B cell (primary cell): ENCODE data around the gene FKRP. TPM values are rescaled to one million over a fixed set of nuclear protein-coding genes. Genes with fewer than 3 reads are reported as not detected.
"Not testable (repeated sequence)": the region's sequence is repeated elsewhere in the genome, so short reads cannot be mapped to it uniquely, and the experiment has no call there.

ENCODE experiments used
- ATAC-seq: fragments of 200-7000 bp; cut with Tn5 transposase; one replicate; pipeline ENCODE4 v1.10.0; 2021; ENCODE audit warnings: low read depth, mild to moderate bottlenecking, moderate number of reproducible peaks, moderate library complexity
- CTCF ChIA-PET: fragments of 350-600 bp; sonication (Branson Sonifier 250); formaldehyde crosslinking; loops from one replicate; lab custom pipeline; 2021; ENCODE audit warnings: antibody characterized with exemption, inconsistent platforms; lab: Charles Lee
- POLR2A ChIA-PET: fragments of 350-600 bp; sonication (Branson Sonifier 250); formaldehyde crosslinking; loops from one replicate; lab custom pipeline; 2021; ENCODE audit warnings: antibody characterized with exemption; lab: Charles Lee
- DNase-seq: peaks from one replicate; pipeline ENCODE4 v3.0.0; 2013
- H2AFZ ChIP-seq: 2 replicates; pipeline ENCODE4 v1.6.1; 2012; ENCODE audit warnings: mild to moderate bottlenecking, low read depth, low read length; ENCODE audit not compliant: insufficient read depth, poor library complexity, severe bottlenecking
- H3K27ac ChIP-seq, 2 donors: 1 replicate in 1 of 2; 2 replicates in 1 of 2; pipeline ENCODE4 v1.5.1; 2012 to 2013; ENCODE audit warnings: low read length in 2 of 2, mild to moderate bottlenecking in 2 of 2, moderate library complexity in 1 of 2
- H3K27me3 ChIP-seq, 4 experiments: fragments of 200-600 bp in 1 of 4; sonication (generic) in 1 of 4; replicated peaks in 1 of 4; 1 replicate in 2 of 4; 2 replicates in 2 of 4; pipeline versions ENCODE4 v1.6.1 to v1.7.0; 2013 to 2016; ENCODE audit warnings: low read length in 3 of 4, mild to moderate bottlenecking in 2 of 4, mixed read lengths in 1 of 4, moderate library complexity in 1 of 4; ENCODE audit not compliant: insufficient read depth in 4 of 4, control insufficient read depth in 3 of 4; ENCODE audit errors: control extremely low read depth in 1 of 4
- H3K36me3 ChIP-seq, 2 experiments: replicated peaks in 1 of 2; 1 replicate in 1 of 2; 2 replicates in 1 of 2; pipeline versions ENCODE4 v1.6.1 to v1.7.1; 2013; ENCODE audit warnings: low read length in 1 of 2; ENCODE audit not compliant: insufficient read depth in 2 of 2, control insufficient read depth in 1 of 2; ENCODE audit errors: control extremely low read depth in 1 of 2, extremely low read depth in 1 of 2
- H3K4me1 ChIP-seq, 2 donors: fragments of 200-600 bp in 1 of 2; sonication (generic) in 1 of 2; 1 replicate in 1 of 2; 2 replicates in 1 of 2; pipeline versions ENCODE4 v1.5.1 to v1.6.1; 2013 to 2017; ENCODE audit warnings: low read length in 2 of 2; ENCODE audit not compliant: control insufficient read depth in 2 of 2, insufficient read depth in 2 of 2
- H3K4me2 ChIP-seq: replicated peaks from 2 replicates; pipeline ENCODE3; 2012; ENCODE audit warnings: mild to moderate bottlenecking, low read depth, low read length; ENCODE audit not compliant: poor library complexity, severe bottlenecking
- H3K4me3 ChIP-seq, 5 experiments: fragments of 200-600 bp in 1 of 5; sonication (generic) in 1 of 5; 1 replicate in 3 of 5; 2 replicates in 2 of 5; pipeline versions ENCODE4 v1.5.1 to v1.7.0; 2011 to 2016; ENCODE audit warnings: low read length in 4 of 5, mild to moderate bottlenecking in 4 of 5, low read depth in 2 of 5, control low read depth in 1 of 5, moderate library complexity in 1 of 5; ENCODE audit not compliant: insufficient read depth in 1 of 5; ENCODE audit errors: control extremely low read depth in 1 of 5, extremely low read depth in 1 of 5
- H3K79me2 ChIP-seq: fragments of 200-600 bp; sonication (generic); one replicate; pipeline ENCODE4 v1.6.0; 2016; ENCODE audit warnings: low read length; ENCODE audit not compliant: control insufficient read depth, insufficient read depth
- H3K9ac ChIP-seq: fragments of 200-600 bp; sonication (generic); 2 replicates; pipeline ENCODE4 v1.6.1; 2017; ENCODE audit warnings: mild to moderate bottlenecking, low read length, moderate library complexity
- H3K9me3 ChIP-seq, 3 donors: one replicate each; pipeline versions ENCODE4 v1.6.1 to v1.7.1; 2013; ENCODE audit warnings: low read length in 2 of 3; ENCODE audit not compliant: control insufficient read depth in 2 of 3, insufficient read depth in 1 of 3; ENCODE audit errors: control extremely low read depth in 1 of 3
- H4K20me1 ChIP-seq: 2 replicates; pipeline ENCODE4 v1.6.0; 2012; ENCODE audit warnings: mild to moderate bottlenecking, low read length; ENCODE audit not compliant: insufficient read depth, control insufficient read depth, poor library complexity, severe bottlenecking
- H3K27ac Mint-ChIP-seq: one replicate; pipeline ENCODE4 v1.8.0; 2021; ENCODE audit warnings: mixed read lengths
- H3K27me3 Mint-ChIP-seq: one replicate; pipeline ENCODE4 v1.8.0; 2021; ENCODE audit warnings: mixed read lengths
- H3K4me1 Mint-ChIP-seq: one replicate; pipeline ENCODE4 v1.8.0; 2021; ENCODE audit warnings: mixed read lengths
- H3K4me3 Mint-ChIP-seq: one replicate; pipeline ENCODE4 v1.8.0; 2021; ENCODE audit warnings: mixed read lengths
- H3K9me3 Mint-ChIP-seq: one replicate; pipeline ENCODE4 v1.8.0; 2022; ENCODE audit warnings: mixed read lengths; ENCODE audit not compliant: insufficient read depth
- CTCF ChIP-seq: fragments of 200-600 bp; IDR thresholded peaks from one replicate; pipeline ENCODE4 v1.8.0; 2022; ENCODE audit warnings: antibody characterized with exemption, mild to moderate bottlenecking
- EZH2 ChIP-seq: IDR thresholded peaks from 2 replicates; pipeline ENCODE4 v1.6.1; 2012; ENCODE audit warnings: borderline replicate concordance, low read depth, mild to moderate bottlenecking, moderate library complexity, low read length; ENCODE audit not compliant: insufficient read depth, poor library complexity, severe bottlenecking
- WGBS: methylation state at CpG from one replicate; pipeline ENCODE4 v1.1.5; 2013; ENCODE audit warnings: missing lambda C conversion rate; ENCODE audit not compliant: insufficient coverage; 5-methylcytosine and 5-hydroxymethylcytosine counted together
- intact Hi-C: fragments of 100-400 bp; cut with micrococcal nuclease; formaldehyde crosslinking; loops from one replicate; pipeline ENCODE4 v1.10.0; 2022
- polyA plus RNA-seq: library from polyadenylated mRNA; depleted of rRNA; stranded (reverse); fragments of >200 nt; gene quantifications from 2 replicates; pipeline ENCODE4 v1.2.3, GENCODE V29; 2012
- total RNA-seq, 2 donors: library from RNA; stranded (reverse); fragments of 120-200 nt in 1 of 2; gene quantifications; 1 replicate in 1 of 2; 2 replicates in 1 of 2; pipeline versions ENCODE4 v1.2.3 to v1.2.4, GENCODE V29; 2013 to 2022

Gene FKRP
- total and polyA plus RNA-seq, 2 donors (not counting 1 experiment from before 2014, with no cell fraction given): 30.2 to 38.8 TPM

- no peaks in the 10 kb centered on the region for H3K27me3 Mint-ChIP-seq
- WGBS: 80% methylated on average over 1 of the region's 2 CpGs
- Histone ChIP-seq H3K79me2 (no peaks in the 10 kb centered on the region), H3K36me3 (no peaks in the 10 kb centered on the region), H3K4me1 (no peaks in the 10 kb centered on the region), H2AFZ (no peak overlapping the region), H3K27ac (no peak overlapping the region), H3K9me3 (no peaks in the 10 kb centered on the region), H3K4me3 (no peak overlapping the region), H4K20me1 (no peaks in the 10 kb centered on the region), H3K9ac (no peak overlapping the region), H3K4me2 (no peak overlapping the region), H3K27me3 (no peaks in the 10 kb centered on the region)
- no peak overlapping the region for H3K4me3 Mint-ChIP-seq
- no peaks in the 10 kb centered on the region for H3K9me3 Mint-ChIP-seq
- intact Hi-C loops: no loop called here
- ATAC-seq: no peak
- TF ChIP-seq CTCF: no peak
- TF ChIP-seq EZH2: no peak
- no peak overlapping the region for H3K27ac Mint-ChIP-seq
- ChIA-PET POLR2A (interaction anchor here (0.7 kb wide), 1 partner anchor 264 kb away, joined by 10 read pairs; no protein-coding TSS in a partner anchor), CTCF (interaction anchor here (2.0 kb wide), 1 partner anchor 55 kb away, joined by 4 read pairs; no protein-coding TSS in a partner anchor)
- DNase-seq: no peak
- no peaks in the 10 kb centered on the region for H3K4me1 Mint-ChIP-seq
Observed at GRCh38 chr19:46803555-46803954, 57.7 kb downstream of the FKRP start.

- H3K9me3 Mint-ChIP-seq, ATAC-seq, H3K27me3 Mint-ChIP-seq, H3K4me3 Mint-ChIP-seq, H3K79me2 ChIP-seq, H4K20me1 ChIP-seq, H3K4me3 ChIP-seq, H3K4me1 Mint-ChIP-seq, H3K27me3 ChIP-seq, H3K27ac Mint-ChIP-seq, intact Hi-C loops, H3K4me2 ChIP-seq, H3K4me1 ChIP-seq, H3K9me3 ChIP-seq, H2AFZ ChIP-seq, DNase-seq, H3K27ac ChIP-seq, H3K9ac ChIP-seq, H3K36me3 ChIP-seq: not testable (repeated sequence)
- ChIA-PET CTCF (interaction anchor here (1.0 to 2.0 kb wide), 5 partner anchors 13 to 209 kb away, joined by 3 to 10 read pairs (median 4); no protein-coding TSS in a partner anchor), POLR2A (interaction anchor here (1.4 kb wide), 1 partner anchor 20 kb away, joined by 3 read pairs; no protein-coding TSS in a partner anchor)
- no CpG with 5 or more reads among the region's 4 CpGs for WGBS
Observed at GRCh38 chr19:46804432-46804831, 58.6 kb downstream of the FKRP start.
